ENCODE data around the gene ATP8B1. TPM values are rescaled to one million over a fixed set of nuclear protein-coding genes. Genes with fewer than 3 reads are reported as not detected.

Gene ATP8B1
- total and polyA plus RNA-seq, 2 of the 8 experiments (the other 6 are each of a cell fraction or from before 2014, with no cell fraction given): 1.1 to 4.6 TPM

DNA sequence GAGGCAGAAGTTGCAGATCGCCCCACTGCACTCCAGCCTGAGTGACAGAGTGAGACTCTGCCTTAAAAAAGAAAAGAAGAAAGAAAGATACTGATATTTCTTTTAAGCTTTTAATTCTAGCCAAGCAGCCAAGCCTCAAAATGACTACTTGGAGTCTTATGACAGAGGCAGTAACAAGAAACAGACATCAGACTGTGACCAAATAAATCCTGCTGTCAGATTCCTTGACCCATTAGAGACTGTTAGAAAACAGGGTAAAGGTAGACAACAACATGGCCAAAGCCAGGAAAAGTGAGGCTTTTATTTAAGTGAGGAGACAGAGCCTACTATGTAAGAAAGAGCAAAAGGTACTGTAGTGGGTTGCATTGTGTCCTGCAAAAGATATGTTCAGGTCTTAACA, 98.1 kb downstream of the ATP8B1 start:
- Histone ChIP-seq H4K8ac (ENCODE audit: extremely low read depth, insufficient read depth, low read length) (no peak overlapping the region), H3K27ac (ENCODE audit: low read depth, low read length) (no peak overlapping the region), H3K4me1 (replicated peaks in 1 of 4; ENCODE audit: control insufficient read depth in 3 of 4, insufficient read depth in 4 of 4, low read length in 3 of 4) (no peaks in the 10 kb centered on the region), H3K9ac (replicated peaks in 1 of 4; ENCODE audit: extremely low read depth in 1 of 4, low read depth in 3 of 4, low read length in 3 of 4) (no peak overlapping the region), H3K9me3 (ENCODE audit: insufficient read depth in 2 of 2, low read depth in 1 of 2, low read length in 1 of 2) (no peaks in the 10 kb centered on the region), H4K91ac (replicated peaks; ENCODE audit: insufficient read length, low read length) (no peak overlapping the region), H2BK15ac (ENCODE audit: low read length) (no peak overlapping the region), H3K56ac (replicated peaks; ENCODE audit: insufficient read length, low read depth, low read length) (no peak overlapping the region), H3K4me2 (ENCODE audit: insufficient read depth in 1 of 2, low read depth in 2 of 2, low read length in 2 of 2) (no peak overlapping the region), H3K36me3 (ENCODE audit: control insufficient read depth in 2 of 4, insufficient read depth in 4 of 4, low read length in 3 of 4) (no peaks in the 10 kb centered on the region), H3K4me3 (ENCODE audit: extremely low read depth in 1 of 4, insufficient read depth in 2 of 4, low read depth in 3 of 4, low read length in 4 of 4) (no peak overlapping the region), H2AK5ac (ENCODE audit: low read depth, low read length) (no peak overlapping the region), H4K20me1 (replicated peaks in 1 of 2; ENCODE audit: control insufficient read depth in 1 of 2, insufficient read depth in 2 of 2, low read length in 2 of 2) (no peaks in the 10 kb centered on the region), H3K4ac (replicated peaks; ENCODE audit: insufficient read length, low read depth, low read length) (no peak overlapping the region), H3K23ac (ENCODE audit: insufficient read length) (no peak overlapping the region), H2BK12ac (ENCODE audit: low read depth, low read length) (no peak overlapping the region), H2BK20ac (ENCODE audit: low read length) (no peak overlapping the region), H2BK5ac (ENCODE audit: low read depth, low read length) (no peak overlapping the region), H4K5ac (ENCODE audit: insufficient read length, low read depth, low read length) (no peak overlapping the region), H3K23me2 (ENCODE audit: low read depth, low read length) (no peaks in the 10 kb centered on the region), H3K79me1 (ENCODE audit: low read depth, low read length) (no peaks in the 10 kb centered on the region), H2AFZ (ENCODE audit: low read length) (no peak overlapping the region), H3K79me2 (ENCODE audit: control insufficient read depth in 1 of 2, insufficient read depth in 2 of 2, low read length in 2 of 2) (no peaks in the 10 kb centered on the region), H2BK120ac (replicated peaks; ENCODE audit: low read depth, low read length) (no peak overlapping the region), H3K14ac (ENCODE audit: insufficient read length) (no peak overlapping the region), H3K18ac (ENCODE audit: extremely low read depth, low read length) (no peak overlapping the region), H3K27me3 (replicated peaks in 1 of 4; ENCODE audit: control insufficient read depth in 3 of 4, extremely low read depth in 1 of 4, insufficient read depth in 3 of 4, low read length in 3 of 4) (no peaks in the 10 kb centered on the region)
- 100% methylated on average over 1 of the region's 1 CpG; no CpG with 5 or more reads in 1 of the 2 experiments for WGBS, 2 experiments (ENCODE audit: extremely low coverage in 1 of 2, insufficient coverage in 1 of 2, insufficient read length in 1 of 2, insufficient replicate concordance in 2 of 2, low coverage in 1 of 2, low lambda C conversion rate in 2 of 2, missing lambda C conversion rate in 1 of 2)
- DNase-seq (ENCODE audit: low read depth in 1 of 2, low spot score in 2 of 2) (no peak), FAIRE-seq (no peak)
- POLR2A ChIA-PET (ENCODE audit: partially characterized antibody): no interaction called here
- CTCF ChIA-PET (ENCODE audit: partially characterized antibody): no interaction called here
- no peak for TF ChIP-seq HDAC6 (IDR thresholded peaks at IDR 0.05; ENCODE audit: low read depth, low read length)
- TF ChIP-seq ASH2L (IDR thresholded peaks at IDR 0.05; ENCODE audit: low read length): no peak
- TF ChIP-seq KDM1A (IDR thresholded peaks at IDR 0.05; ENCODE audit: borderline replicate concordance, low read length): no peak

Data from H1 (cell line).